SK-N-SH treated with all-trans-retinoic acid at 6 μM for 48 hours (cell line): ENCODE data around the gene AP3B1.

Experiments
- ATAC-seq: fragments of 200-7000 bp; cut with Tn5 transposase; 3 replicates; pipeline ENCODE4 v1.9.1; 2020; ENCODE audit warnings: mild to moderate bottlenecking, moderate library complexity
- ARNTL ChIP-seq: fragments of 450-650 bp; formaldehyde crosslinking; IDR thresholded peaks from 2 replicates; pipeline ENCODE4 v1.5.0; 2020; ENCODE audit warnings: low read depth, mild to moderate bottlenecking, moderate library complexity, borderline replicate concordance
- BACH2 ChIP-seq: fragments of 250-450 bp; sonication (Bioruptor Pico); IDR thresholded peaks from 2 replicates; pipeline ENCODE4 v1.9.0; 2021; ENCODE audit warnings: mild to moderate bottlenecking, borderline replicate concordance
- CREB5 ChIP-seq: fragments of 250-450 bp; sonication (Bioruptor Pico); IDR thresholded peaks from 2 replicates; pipeline ENCODE4 v1.5.1; 2020; ENCODE audit warnings: low read depth, mild to moderate bottlenecking, moderate library complexity
- CSDC2 ChIP-seq: fragments of 250-450 bp; sonication (Bioruptor Pico); IDR thresholded peaks from 2 replicates; pipeline ENCODE4 v1.5.0; 2020; ENCODE audit warnings: mild to moderate bottlenecking, moderate library complexity
- CSRNP3 ChIP-seq: fragments of 250-450 bp; sonication (Bioruptor Pico); IDR thresholded peaks from 2 replicates; pipeline ENCODE4 v1.5.1; 2021; ENCODE audit warnings: mild to moderate bottlenecking, moderate library complexity
- ESRRG ChIP-seq: fragments of 250-450 bp; sonication (Bioruptor Pico); IDR thresholded peaks from 2 replicates; pipeline ENCODE4 v1.6.1; 2021; ENCODE audit warnings: mild to moderate bottlenecking
- GLIS3 ChIP-seq: fragments of 250-450 bp; sonication (Bioruptor Pico); IDR thresholded peaks from 2 replicates; pipeline ENCODE4 v1.5.0; 2020; ENCODE audit warnings: mild to moderate bottlenecking, moderate library complexity
- ISL1 ChIP-seq: fragments of 250-450 bp; sonication (Bioruptor Pico); IDR thresholded peaks from 2 replicates; pipeline ENCODE4 v2.1.2; 2022; ENCODE audit warnings: mild to moderate bottlenecking, moderate library complexity
- OSR1 ChIP-seq: fragments of 250-450 bp; sonication (Bioruptor Pico); IDR thresholded peaks from 2 replicates; pipeline ENCODE4 v1.8.0; 2022; ENCODE audit warnings: moderate library complexity, mild to moderate bottlenecking, inconsistent platforms
- PATZ1 ChIP-seq: fragments of 250-450 bp; sonication (Bioruptor Pico); IDR thresholded peaks from 2 replicates; pipeline ENCODE4 v1.8.0; 2020; ENCODE audit warnings: mild to moderate bottlenecking, moderate library complexity, borderline replicate concordance
- POU6F1 ChIP-seq: fragments of 250-450 bp; sonication (Bioruptor Pico); IDR thresholded peaks from 2 replicates; pipeline ENCODE4 v1.8.0; 2021; ENCODE audit warnings: low read depth, mild to moderate bottlenecking, moderate library complexity, borderline replicate concordance
- PPARA ChIP-seq: fragments of 250-450 bp; sonication (Bioruptor Pico); IDR thresholded peaks from 2 replicates; pipeline ENCODE4 v1.5.0; 2020; ENCODE audit warnings: mild to moderate bottlenecking, borderline replicate concordance
- RARB ChIP-seq: fragments of 250-450 bp; sonication (Bioruptor Pico); IDR thresholded peaks from 2 replicates; pipeline ENCODE4 v1.8.0; 2021; ENCODE audit warnings: mild to moderate bottlenecking, moderate library complexity
- SNAI2 ChIP-seq: fragments of 250-450 bp; sonication (Bioruptor Pico); IDR thresholded peaks from 2 replicates; pipeline ENCODE4 v1.5.0; 2020; ENCODE audit warnings: mild to moderate bottlenecking, moderate library complexity
- TCF4 ChIP-seq: fragments of 250-450 bp; sonication (Bioruptor Pico); IDR thresholded peaks from 2 replicates; pipeline ENCODE4 v1.8.0; 2021; ENCODE audit warnings: mild to moderate bottlenecking, moderate library complexity, borderline replicate concordance
- TOX ChIP-seq: fragments of 250-450 bp; sonication (Bioruptor Pico); IDR thresholded peaks from 2 replicates; pipeline ENCODE4 v1.8.0; 2021; ENCODE audit warnings: mild to moderate bottlenecking, moderate library complexity, borderline replicate concordance
- ZC3H10 ChIP-seq: fragments of 250-450 bp; sonication (Bioruptor Pico); IDR thresholded peaks from 2 replicates; pipeline ENCODE4 v1.5.1; 2021; ENCODE audit warnings: mild to moderate bottlenecking, moderate library complexity
- ZFP3 ChIP-seq: fragments of 250-450 bp; sonication (Bioruptor Pico); IDR thresholded peaks from 2 replicates; pipeline ENCODE4 v1.5.0; 2020; ENCODE audit warnings: mild to moderate bottlenecking, moderate library complexity
- ZFP30 ChIP-seq: fragments of 450-650 bp; formaldehyde crosslinking; IDR thresholded peaks from 2 replicates; pipeline ENCODE4 v1.5.0; 2022; ENCODE audit warnings: mild to moderate bottlenecking, moderate library complexity
- ZNF565 ChIP-seq: fragments of 450-650 bp; formaldehyde crosslinking; conservative IDR thresholded peaks from 2 replicates; pipeline ENCODE4 v1.5.0; 2020; ENCODE audit warnings: low read depth, mild to moderate bottlenecking, moderate library complexity
- ZNF70 ChIP-seq: fragments of 450-650 bp; formaldehyde crosslinking; IDR thresholded peaks from 2 replicates; pipeline ENCODE4 v1.5.0; 2020; ENCODE audit warnings: mild to moderate bottlenecking, moderate library complexity
- ZNF8 ChIP-seq: fragments of 450-650 bp; formaldehyde crosslinking; IDR thresholded peaks from 2 replicates; pipeline ENCODE4 v1.5.0; 2020; ENCODE audit warnings: mild to moderate bottlenecking, moderate library complexity

AP3B1 gene

GRCh38 chr5:78007233-78007632, 287.3 kb downstream of the AP3B1 start:
- ATAC-seq = no peak
- TF ChIP-seq CSRNP3 (CRISPR knock-in tag) (no peak), ZC3H10 (CRISPR knock-in tag) (no peak), PPARA (CRISPR knock-in tag) (no peak), ZNF565 (no peak), BACH2 (CRISPR knock-in tag) (no peak), GLIS3 (CRISPR knock-in tag) (no peak), ZFP3 (CRISPR knock-in tag) (no peak), POU6F1 (CRISPR knock-in tag) (no peak), ISL1 (no peak)

GRCh38 chr5:78006449-78006848, 288.0 kb downstream of the AP3B1 start:
- no peak for ATAC-seq
- no peak for TF ChIP-seq SNAI2
- no peak for TF ChIP-seq ZNF70 (CRISPR knock-in tag)
- no peak for TF ChIP-seq PPARA (CRISPR knock-in tag)
- TF ChIP-seq ESRRG (CRISPR knock-in tag) = no peak
- TF ChIP-seq RARB (CRISPR knock-in tag) = no peak
- no peak for TF ChIP-seq GLIS3 (CRISPR knock-in tag)
- no peak for TF ChIP-seq ZC3H10 (CRISPR knock-in tag)
- no peak for TF ChIP-seq ARNTL (CRISPR knock-in tag)
- no peak for TF ChIP-seq ZFP3 (CRISPR knock-in tag)
- no peak for TF ChIP-seq TCF4 (CRISPR knock-in tag)
- no peak for TF ChIP-seq CREB5 (CRISPR knock-in tag)
- TF ChIP-seq TOX (CRISPR knock-in tag) = no peak
- no peak for TF ChIP-seq ZFP30
- TF ChIP-seq CSDC2 (CRISPR knock-in tag) = no peak
- no peak for TF ChIP-seq BACH2 (CRISPR knock-in tag)
- TF ChIP-seq ZNF565 = no peak

- ATAC-seq = no peak
- TF ChIP-seq OSR1 (CRISPR knock-in tag) (no peak), GLIS3 (CRISPR knock-in tag) (no peak), ZFP30 (no peak), RARB (CRISPR knock-in tag) (no peak), ESRRG (CRISPR knock-in tag) (no peak)
Observed at GRCh38 chr5:78005021-78005785, 289.3 kb downstream of the AP3B1 start.

GRCh38 chr5:78004559-78004958, 289.9 kb downstream of the AP3B1 start:
- ATAC-seq = no peak
- no peak for TF ChIP-seq RARB (CRISPR knock-in tag)
- no peak for TF ChIP-seq SNAI2
- no peak for TF ChIP-seq ZFP3 (CRISPR knock-in tag)
- no peak for TF ChIP-seq TCF4 (CRISPR knock-in tag)
- no peak for TF ChIP-seq POU6F1 (CRISPR knock-in tag)
- no peak for TF ChIP-seq ESRRG (CRISPR knock-in tag)
- TF ChIP-seq PATZ1 (CRISPR knock-in tag) = no peak
- TF ChIP-seq ZNF8 (CRISPR knock-in tag) = no peak
- TF ChIP-seq ZFP30 = no peak
- TF ChIP-seq ZNF70 (CRISPR knock-in tag) = no peak
- no peak for TF ChIP-seq ISL1
- no peak for TF ChIP-seq OSR1 (CRISPR knock-in tag)
- TF ChIP-seq GLIS3 (CRISPR knock-in tag) = no peak
